H1 (cell line): ENCODE measurements around the gene ESYT1. TPM values are rescaled to one million over a fixed set of nuclear protein-coding genes. Genes with fewer than 3 reads are reported as not detected.
A peak's percentile ranks its signal among the peaks of the same experiment; 100 is the strongest.

Source experiments
- CTCF ChIA-PET: fragments of 300-600 bp; sonication (Branson Sonifier 250); formaldehyde crosslinking; loops from one replicate; lab custom pipeline; 2021; ENCODE audit not compliant: partially characterized antibody; lab: Charles Lee
- POLR2A ChIA-PET: fragments of 300-600 bp; sonication (Branson Sonifier 250); formaldehyde crosslinking; loops from one replicate; lab custom pipeline; 2021; ENCODE audit warnings: inconsistent platforms; ENCODE audit not compliant: partially characterized antibody; lab: Charles Lee
- DNase-seq, 2 experiments: peaks; one replicate each; pipeline versions ENCODE4 v3.0.0 to v3.0.0-alpha.2; 2010 to 2022; ENCODE audit warnings: low spot score in 2 of 2, low read depth in 1 of 2, mixed read lengths in 1 of 2
- FAIRE-seq: peaks from 2 replicates; lab custom pipeline; 2011; peaks lifted over from hg19 to GRCh38; lab: Jason Lieb, UNC
- H2AFZ ChIP-seq: 2 replicates; pipeline ENCODE4 v1.8.1; 2012; ENCODE audit warnings: low read length, inconsistent platforms
- H2AK5ac ChIP-seq: 2 replicates; pipeline ENCODE4 v1.6.1; 2013; ENCODE audit warnings: low read depth, low read length
- H2BK120ac ChIP-seq: replicated peaks from 2 replicates; pipeline ENCODE3; 2013; ENCODE audit warnings: low read depth, low read length, inconsistent platforms
- H2BK12ac ChIP-seq: 2 replicates; pipeline ENCODE4 v1.6.1; 2013; ENCODE audit warnings: low read depth, low read length
- H2BK15ac ChIP-seq: 2 replicates; pipeline ENCODE4 v1.6.1; 2013; ENCODE audit warnings: low read length
- H2BK20ac ChIP-seq: 2 replicates; pipeline ENCODE4 v1.6.1; 2013; ENCODE audit warnings: low read length
- H2BK5ac ChIP-seq: 2 replicates; pipeline ENCODE4 v1.6.1; 2013; ENCODE audit warnings: low read depth, low read length
- H3K14ac ChIP-seq: 2 replicates; pipeline ENCODE4 v1.6.1; 2013; ENCODE audit warnings: inconsistent platforms; ENCODE audit not compliant: insufficient read length
- H3K18ac ChIP-seq: 2 replicates; pipeline ENCODE4 v1.6.1; 2013; ENCODE audit warnings: low read length; ENCODE audit errors: extremely low read depth
- H3K23ac ChIP-seq: 2 replicates; pipeline ENCODE4 v1.6.1; 2013; ENCODE audit warnings: inconsistent platforms; ENCODE audit not compliant: insufficient read length
- H3K23me2 ChIP-seq: 2 replicates; pipeline ENCODE4 v1.6.1; 2013; ENCODE audit warnings: low read depth, low read length
- H3K27ac ChIP-seq: 2 replicates; pipeline ENCODE4 v1.6.1; 2011; ENCODE audit warnings: low read depth, low read length, inconsistent platforms
- H3K27me3 ChIP-seq, 4 experiments: replicated peaks in 1 of 4; 1 replicate in 1 of 4; 2 replicates in 3 of 4; pipeline versions ENCODE4 v1.6.1 to v1.8.1; 2011 to 2013; ENCODE audit warnings: low read length in 3 of 4, mild to moderate bottlenecking in 3 of 4, inconsistent platforms in 2 of 4, mixed read lengths in 2 of 4, moderate library complexity in 1 of 4; ENCODE audit not compliant: control insufficient read depth in 3 of 4, insufficient read depth in 3 of 4; ENCODE audit errors: extremely low read depth in 1 of 4
- H3K36me3 ChIP-seq, 4 experiments: 2 replicates each; pipeline versions ENCODE4 v1.6.1 to v1.8.1; 2011 to 2013; ENCODE audit warnings: mild to moderate bottlenecking in 4 of 4, low read length in 3 of 4, moderate library complexity in 2 of 4, control low read depth in 1 of 4, inconsistent platforms in 1 of 4; ENCODE audit not compliant: insufficient read depth in 4 of 4, control insufficient read depth in 2 of 4
- H3K4ac ChIP-seq: replicated peaks from 2 replicates; pipeline ENCODE3; 2013; ENCODE audit warnings: low read length, low read depth, mixed read lengths, inconsistent platforms; ENCODE audit not compliant: insufficient read length
- H3K4me1 ChIP-seq, 4 experiments: replicated peaks in 1 of 4; 1 replicate in 1 of 4; 2 replicates in 3 of 4; pipeline versions ENCODE4 v1.6.1 to v1.8.1; 2011 to 2013; ENCODE audit warnings: low read length in 3 of 4, inconsistent platforms in 2 of 4, mixed read lengths in 1 of 4; ENCODE audit not compliant: insufficient read depth in 4 of 4, control insufficient read depth in 3 of 4
- H3K4me2 ChIP-seq, 2 experiments: 2 replicates each; pipeline versions ENCODE4 v1.6.1 to v1.8.1; 2011 to 2013; ENCODE audit warnings: low read depth in 2 of 2, low read length in 2 of 2, control low read depth in 1 of 2, inconsistent platforms in 1 of 2, mild to moderate bottlenecking in 1 of 2; ENCODE audit not compliant: insufficient read depth in 1 of 2
- H3K4me3 ChIP-seq, 4 experiments: fragments of 200-600, 300-600 bp in 1 of 4; sonication (generic), shearing (Covaris generic), sonication (Bioruptor Twin) in 1 of 4; 2 replicates each; pipeline versions ENCODE4 v1.5.1 to v1.8.1; 2011 to 2016; ENCODE audit warnings: low read length in 4 of 4, low read depth in 3 of 4, control low read depth in 2 of 4, inconsistent platforms in 2 of 4, mild to moderate bottlenecking in 2 of 4, mixed read lengths in 1 of 4, moderate library complexity in 1 of 4; ENCODE audit not compliant: insufficient read depth in 2 of 4; ENCODE audit errors: extremely low read depth in 1 of 4
- H3K56ac ChIP-seq: replicated peaks from 2 replicates; pipeline ENCODE3; 2013; ENCODE audit warnings: low read depth, mild to moderate bottlenecking, mixed read lengths, low read length, inconsistent platforms; ENCODE audit not compliant: insufficient read length
- H3K79me1 ChIP-seq: 2 replicates; pipeline ENCODE4 v1.6.1; 2013; ENCODE audit warnings: low read depth, low read length, control low read depth
- H3K79me2 ChIP-seq, 2 experiments: 2 replicates each; pipeline versions ENCODE4 v1.6.1 to v1.8.1; 2012 to 2013; ENCODE audit warnings: low read length in 2 of 2, mild to moderate bottlenecking in 2 of 2, inconsistent platforms in 1 of 2; ENCODE audit not compliant: insufficient read depth in 2 of 2, control insufficient read depth in 1 of 2
- H3K9ac ChIP-seq, 4 experiments: replicated peaks in 1 of 4; 1 replicate in 1 of 4; 2 replicates in 3 of 4; pipeline versions ENCODE4 v1.6.1 to v1.8.1; 2011 to 2013; ENCODE audit warnings: low read depth in 3 of 4, low read length in 3 of 4, control low read depth in 2 of 4, mild to moderate bottlenecking in 2 of 4, moderate library complexity in 2 of 4, inconsistent platforms in 1 of 4; ENCODE audit errors: extremely low read depth in 1 of 4
- H3K9me3 ChIP-seq, 2 experiments: 2 replicates each; pipeline versions ENCODE4 v1.6.1 to v1.8.1; 2012 to 2013; ENCODE audit warnings: mild to moderate bottlenecking in 2 of 2, moderate library complexity in 2 of 2, control low read depth in 1 of 2, inconsistent platforms in 1 of 2, low read depth in 1 of 2, low read length in 1 of 2, mixed read lengths in 1 of 2; ENCODE audit not compliant: insufficient read depth in 2 of 2
- H4K20me1 ChIP-seq, 2 experiments: replicated peaks in 1 of 2; 2 replicates each; pipeline versions ENCODE3 to v1.8.1; 2011 to 2013; ENCODE audit warnings: inconsistent platforms in 2 of 2, low read length in 2 of 2, mild to moderate bottlenecking in 1 of 2; ENCODE audit not compliant: insufficient read depth in 2 of 2, control insufficient read depth in 1 of 2
- H4K5ac ChIP-seq: 2 replicates; pipeline ENCODE4 v1.6.1; 2013; ENCODE audit warnings: low read length, low read depth, mixed read lengths, inconsistent platforms; ENCODE audit not compliant: insufficient read length
- H4K8ac ChIP-seq: 2 replicates; pipeline ENCODE4 v1.8.0; 2013; ENCODE audit warnings: mild to moderate bottlenecking, moderate library complexity, low read length, inconsistent platforms; ENCODE audit not compliant: insufficient read depth; ENCODE audit errors: extremely low read depth
- H4K91ac ChIP-seq: replicated peaks from 2 replicates; pipeline ENCODE3; 2013; ENCODE audit warnings: low read length, mixed read lengths, inconsistent platforms; ENCODE audit not compliant: insufficient read length
- BRCA1 ChIP-seq: IDR thresholded peaks from 2 replicates; pipeline ENCODE4 v1.6.1; 2012; ENCODE audit warnings: low read depth, low read length, improper control_type of control experiment
- MAFK ChIP-seq: IDR thresholded peaks from 2 replicates; pipeline ENCODE4 v1.6.1; 2012; ENCODE audit warnings: low read depth, mild to moderate bottlenecking, improper control_type of control experiment, low read length
- SIX5 ChIP-seq: IDR thresholded peaks from 2 replicates; pipeline ENCODE4 v1.6.1; 2011; ENCODE audit warnings: mild to moderate bottlenecking, low read depth, low read length
- SUZ12 ChIP-seq: fragments of 200-600 bp; sonication (generic); IDR thresholded peaks from 2 replicates; pipeline ENCODE4 v1.6.1; 2012; ENCODE audit warnings: mild to moderate bottlenecking, inconsistent platforms, low read length, moderate library complexity, mixed read lengths
- TAF1 ChIP-seq: IDR thresholded peaks from 2 replicates; pipeline ENCODE4 v1.6.1; 2011; ENCODE audit warnings: mild to moderate bottlenecking, low read depth, low read length
- WGBS, 2 experiments: shearing (Covaris generic) in 1 of 2; methylation state at CpG; one replicate each; pipeline versions ENCODE4 v1.1.6 to v1.1.7; 2013 to 2015; ENCODE audit warnings: low lambda C conversion rate in 2 of 2, mixed read lengths in 2 of 2, inconsistent platforms in 1 of 2, low coverage in 1 of 2, missing lambda C conversion rate in 1 of 2; ENCODE audit not compliant: insufficient replicate concordance in 2 of 2, insufficient coverage in 1 of 2, insufficient read length in 1 of 2; ENCODE audit errors: extremely low coverage in 1 of 2, missing lambda C conversion rate in 1 of 2; 5-methylcytosine and 5-hydroxymethylcytosine counted together
- polyA plus RNA-seq, 7 experiments: library from polyadenylated mRNA; depleted of rRNA in 3 of 7; stranded (reverse) in 5 of 7; unstranded in 2 of 7; fragments of >200 nt in 5 of 7; fragments of 200-250 nt in 2 of 7; gene quantifications; 1 replicate in 5 of 7; 2 replicates in 1 of 7; 4 replicates in 1 of 7; pipeline versions ENCODE4 v1.2.1 to v1.2.3, GENCODE V29; 2011 to 2013; ENCODE audit warnings: missing spikeins in 2 of 7, mixed read lengths in 2 of 7
- total RNA-seq: library from RNA; stranded (reverse); fragmentation: NEBNext Ultra II Directional; extraction: Animal tissue kit (Norgen Biotek cat#: 25700); gene quantifications from 2 replicates; pipeline ENCODE4 v1.2.1, GENCODE V29; 2021

ESYT1 gene
- total and polyA plus RNA-seq, 2 of the 8 experiments (the other 6 are each of a cell fraction or from before 2014, with no cell fraction given), result 86.9 to 165 TPM

DNA sequence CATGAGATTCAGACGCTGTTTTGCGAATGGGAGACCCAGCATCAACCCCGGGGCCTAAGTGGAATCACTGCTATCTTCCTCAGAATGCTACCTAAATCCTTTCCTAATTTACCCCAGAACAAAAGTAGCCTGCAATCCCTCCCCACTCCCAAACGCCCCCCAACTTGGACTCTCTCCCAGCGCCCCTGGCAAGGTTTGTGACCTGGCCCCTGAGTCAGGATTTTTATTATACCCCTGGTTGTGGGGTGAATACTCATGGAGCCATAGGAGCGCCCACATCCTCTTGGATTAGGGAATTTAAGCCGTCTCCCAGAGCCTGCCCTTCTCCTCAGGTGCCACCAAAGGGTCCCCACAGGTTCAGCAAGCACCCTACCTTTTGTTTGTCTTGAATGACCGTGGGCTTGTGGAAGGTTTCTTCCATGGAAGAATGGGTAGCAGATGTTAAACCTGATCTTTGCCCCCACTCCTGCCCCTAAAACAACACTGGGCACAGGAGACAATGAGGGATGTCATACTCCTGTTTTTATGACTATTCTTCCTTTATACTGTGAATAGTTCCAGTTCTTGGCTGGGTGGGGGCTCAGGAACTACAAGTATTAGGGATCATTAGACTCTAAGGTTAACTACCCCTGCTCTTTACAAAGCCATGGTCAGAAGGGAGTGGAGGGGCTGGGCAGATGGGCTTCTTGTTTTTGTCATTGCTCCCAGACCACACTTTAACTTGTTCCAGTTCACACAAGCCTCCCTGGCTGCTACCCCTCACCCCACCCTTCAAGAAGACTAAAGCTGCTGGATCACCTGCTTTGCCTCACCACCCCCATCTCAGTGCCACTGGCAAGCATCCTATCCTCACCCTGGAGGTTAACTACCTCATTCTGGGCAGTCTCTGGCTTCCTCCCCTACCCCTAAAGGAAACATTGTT is 24.9 kb downstream of the ESYT1 start:
- Histone ChIP-seq H3K18ac (peak overlapping the region; percentile 15; the same call in 1 of the 2 replicates), H2AK5ac (no peak overlapping the region), H3K9ac (peak overlapping the region; percentile 46 to 75 (median 58)), H3K79me2 (peaks cover 0 to 6% of the 10 kb centered on the region in 2 experiments; a peak in 1 of 4 replicates), H2BK20ac (no peak overlapping the region), H2BK12ac (no peak overlapping the region), H3K23me2 (peaks cover 10% of the 10 kb centered on the region), H2BK120ac (no peak overlapping the region), H3K4ac (no peak overlapping the region), H3K4me2 (peak overlapping the region; percentile 67 to 70), H2BK5ac (no peak overlapping the region), H3K9me3 (no peaks in the 10 kb centered on the region), H4K20me1 (no peaks in the 10 kb centered on the region), H3K23ac (no peak overlapping the region), H4K91ac (peak overlapping the region; percentile 69), H4K8ac (peak overlapping the region; percentile 46; the same call in 1 of the 2 replicates), H3K14ac (no peak overlapping the region), H3K4me3 (peak overlapping the region; percentile 66 to 84 (median 82)), H3K79me1 (0 out of 2 replicates have a peak, but pooled peaks cover 2% of the 10 kb centered on the region), H3K4me1 (peaks cover 6 to 14% (median 9%) of the 10 kb centered on the region in 4 experiments; a peak in 6 of 7 replicates), H4K5ac (peak overlapping the region; percentile 26), H3K56ac (no peak overlapping the region), H3K27me3 (no peaks in the 10 kb centered on the region; a peak in 1 of 7 replicates), H3K27ac (no peak overlapping the region), H2BK15ac (no peak overlapping the region), H3K36me3 (peaks cover 3 to 13% (median 4%) of the 10 kb centered on the region in 4 experiments; a peak in 6 of 8 replicates), H2AFZ (no peak overlapping the region)
- 23% methylated on average over 8 of the region's 8 CpGs; no CpG with 5 or more reads in 1 of the 2 experiments for WGBS, 2 experiments
- no peak for DNase-seq
- FAIRE-seq, result no peak
- no peak for TF ChIP-seq MAFK
- no peak for TF ChIP-seq SIX5
- no peak for TF ChIP-seq SUZ12
- no peak for TF ChIP-seq TAF1
- no peak for TF ChIP-seq BRCA1
- ChIA-PET POLR2A (interaction anchor here (1.4 to 15.6 kb wide), 6 partner anchors 10 to 108 kb away, joined by 3 to 656 read pairs (median 29); partner anchors contain the start of genes RNF41, RPL41, SMARCC2 and ZC3H10), CTCF (interaction anchor here (1.7 kb wide), 1 partner anchor 8 kb away, joined by 4 read pairs; no protein-coding TSS in a partner anchor)
